Activated CD4-positive, CD25-positive, alpha-beta regulatory T cell (primary cell): ENCODE results near the gene AKAP12.

ENCODE experiments used
- DNase-seq, 4 experiments: peaks; one replicate each; lab custom pipeline; 2025; lab: John Stamatoyannopoulos, UW

The AKAP12 gene

GRCh38 chr6:151233731-151234130 lies 6.0 kb upstream of the AKAP12 start:
- no peak for DNase-seq

GRCh38 chr6:151236668-151237401 lies 2.9 kb upstream of the AKAP12 start:
- DNase-seq = no peak

GRCh38 chr6:151240036-151240685 lies 394 bp downstream of the AKAP12 start:
- DNase-seq = no peak

GRCh38 chr6:151240791-151241642 lies 1.2 kb downstream of the AKAP12 start:
- DNase-seq = no peak

GRCh38 chr6:151241853-151242252 lies 2.1 kb downstream of the AKAP12 start:
- no peak for DNase-seq

- DNase-seq = no peak
These were observed 2.7 kb downstream of the AKAP12 start for GRCh38 chr6:151242420-151242861.

GRCh38 chr6:151243481-151243880 lies 3.7 kb downstream of the AKAP12 start:
- no peak for DNase-seq

- no peak for DNase-seq
These were observed 7.7 kb downstream of the AKAP12 start for GRCh38 chr6:151247490-151247889.

GRCh38 chr6:151248295-151248694 lies 8.5 kb downstream of the AKAP12 start:
- no peak for DNase-seq

GRCh38 chr6:151252634-151253033 lies 12.9 kb downstream of the AKAP12 start:
- DNase-seq = no peak

- no peak for DNase-seq
These were observed 14.8 kb downstream of the AKAP12 start for GRCh38 chr6:151254451-151255081.

- DNase-seq = no peak
These were observed 16.0 kb downstream of the AKAP12 start for GRCh38 chr6:151255811-151256210.

- no peak for DNase-seq
These were observed 18.2 kb downstream of the AKAP12 start for GRCh38 chr6:151257985-151258445.

- DNase-seq = no peak
These were observed 20.4 kb downstream of the AKAP12 start for GRCh38 chr6:151260205-151260604.

GRCh38 chr6:151263035-151263434 lies 23.3 kb downstream of the AKAP12 start:
- DNase-seq = no peak

- no peak for DNase-seq
These were observed 24.2 kb downstream of the AKAP12 start for GRCh38 chr6:151263967-151264366.

GRCh38 chr6:151265282-151265681 lies 25.5 kb downstream of the AKAP12 start:
- DNase-seq = no peak

- DNase-seq = no peak
These were observed 29.7 kb downstream of the AKAP12 start for GRCh38 chr6:151269321-151269995.

GRCh38 chr6:151275121-151275520 lies 35.4 kb downstream of the AKAP12 start:
- DNase-seq = no peak

GRCh38 chr6:151275566-151275965 lies 35.8 kb downstream of the AKAP12 start:
- no peak for DNase-seq

- no peak for DNase-seq
These were observed 36.5 kb downstream of the AKAP12 start for GRCh38 chr6:151276112-151276740.
